Left hindlimb (tissue), 1 donor: ENCODE results near the gene AGR3.

ENCODE experiments used
- DNase-seq: peaks from one replicate; pipeline ENCODE4 v3.0.0-alpha.2; 2018

The AGR3 gene

GRCh38 chr7:16826060-16826459 lies 55.7 kb downstream of the AGR3 start:
- DNase-seq = no peak

- DNase-seq = no peak
These were observed 59.8 kb downstream of the AGR3 start for GRCh38 chr7:16822029-16822428.

GRCh38 chr7:16818732-16819131 lies 63.1 kb downstream of the AGR3 start:
- no peak for DNase-seq

GRCh38 chr7:16817536-16817935 lies 64.2 kb downstream of the AGR3 start:
- DNase-seq = no peak

GRCh38 chr7:16816824-16817223 lies 65.0 kb downstream of the AGR3 start:
- no peak for DNase-seq

GRCh38 chr7:16815001-16815400 lies 66.8 kb downstream of the AGR3 start:
- no peak for DNase-seq

GRCh38 chr7:16813232-16813616 lies 68.6 kb downstream of the AGR3 start:
- DNase-seq = no peak

GRCh38 chr7:16812542-16813231 lies 69.1 kb downstream of the AGR3 start:
- DNase-seq = no peak

GRCh38 chr7:16811551-16811950 lies 70.2 kb downstream of the AGR3 start:
- DNase-seq = no peak

- no peak for DNase-seq
These were observed 71.2 kb downstream of the AGR3 start for GRCh38 chr7:16810573-16810972.

GRCh38 chr7:16810112-16810511 lies 71.7 kb downstream of the AGR3 start:
- no peak for DNase-seq
